BE2C (cell line): ENCODE data around the gene OR6C65.

ENCODE experiments used
- DNase-seq: peaks from one replicate; pipeline ENCODE4 v3.0.0-alpha.2; 2020
- H3K27me3 ChIP-seq: fragments of 250-450 bp; sonication (Bioruptor Pico); 2 replicates; pipeline ENCODE4 v1.5.1; 2020; ENCODE audit warnings: mild to moderate bottlenecking
- H3K36me3 ChIP-seq: fragments of 250-450 bp; sonication (Bioruptor Pico); 2 replicates; pipeline ENCODE4 v1.5.1; 2020; ENCODE audit warnings: mild to moderate bottlenecking
- H3K4me1 ChIP-seq: fragments of 250-450 bp; sonication (Bioruptor Pico); 2 replicates; pipeline ENCODE4 v1.5.1; 2020
- H3K4me3 ChIP-seq: 2 replicates; pipeline ENCODE4 v1.5.1; 2011; ENCODE audit warnings: low read depth, low read length
- H3K9me3 ChIP-seq: fragments of 250-450 bp; sonication (Bioruptor Pico); 2 replicates; pipeline ENCODE4 v1.5.1; 2020
- TF ChIP-seq, protein P1 (sequence below): IDR thresholded peaks from 2 replicates; pipeline ENCODE4 v1.5.1; 2012; ENCODE audit warnings: mild to moderate bottlenecking, low read depth, low read length

OR6C65 gene

DNA sequence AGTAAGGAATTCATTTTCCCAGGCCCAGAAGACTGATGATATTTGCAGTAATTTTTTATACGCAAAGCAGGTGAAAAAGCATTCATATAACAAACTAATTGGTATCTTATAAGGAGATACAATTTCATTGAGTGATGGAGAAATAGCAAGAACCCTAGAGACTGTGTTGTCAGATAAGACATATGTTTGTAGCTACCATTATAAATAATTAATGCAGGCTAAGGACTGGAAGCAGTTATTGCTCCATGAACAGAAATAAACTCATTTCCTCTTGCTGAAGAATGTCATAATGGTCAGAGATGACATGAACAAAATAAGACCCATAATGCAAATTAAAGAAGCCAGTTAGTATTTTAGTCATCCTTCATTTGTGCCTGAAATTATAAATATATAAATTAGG lies 45.0 kb downstream of the OR6C65 start:
- TF ChIP-seq, protein P1, sequence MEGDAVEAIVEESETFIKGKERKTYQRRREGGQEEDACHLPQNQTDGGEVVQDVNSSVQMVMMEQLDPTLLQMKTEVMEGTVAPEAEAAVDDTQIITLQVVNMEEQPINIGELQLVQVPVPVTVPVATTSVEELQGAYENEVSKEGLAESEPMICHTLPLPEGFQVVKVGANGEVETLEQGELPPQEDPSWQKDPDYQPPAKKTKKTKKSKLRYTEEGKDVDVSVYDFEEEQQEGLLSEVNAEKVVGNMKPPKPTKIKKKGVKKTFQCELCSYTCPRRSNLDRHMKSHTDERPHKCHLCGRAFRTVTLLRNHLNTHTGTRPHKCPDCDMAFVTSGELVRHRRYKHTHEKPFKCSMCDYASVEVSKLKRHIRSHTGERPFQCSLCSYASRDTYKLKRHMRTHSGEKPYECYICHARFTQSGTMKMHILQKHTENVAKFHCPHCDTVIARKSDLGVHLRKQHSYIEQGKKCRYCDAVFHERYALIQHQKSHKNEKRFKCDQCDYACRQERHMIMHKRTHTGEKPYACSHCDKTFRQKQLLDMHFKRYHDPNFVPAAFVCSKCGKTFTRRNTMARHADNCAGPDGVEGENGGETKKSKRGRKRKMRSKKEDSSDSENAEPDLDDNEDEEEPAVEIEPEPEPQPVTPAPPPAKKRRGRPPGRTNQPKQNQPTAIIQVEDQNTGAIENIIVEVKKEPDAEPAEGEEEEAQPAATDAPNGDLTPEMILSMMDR: no peak
- Histone ChIP-seq H3K4me1 (no peaks in the 10 kb centered on the region), H3K4me3 (no peak overlapping the region), H3K9me3 (no peaks in the 10 kb centered on the region; the same call in 1 of the 2 replicates), H3K27me3 (no peaks in the 10 kb centered on the region; the same call in 1 of the 2 replicates), H3K36me3 (no peaks in the 10 kb centered on the region)
- DNase-seq: no peak

GRCh38 chr12:55446326-55446725 lies 46.0 kb downstream of the OR6C65 start:
- Histone ChIP-seq H3K4me3 (no peak overlapping the region), H3K9me3 (no peaks in the 10 kb centered on the region), H3K27me3 (no peaks in the 10 kb centered on the region; the same call in 1 of the 2 replicates), H3K4me1 (no peaks in the 10 kb centered on the region), H3K36me3 (no peaks in the 10 kb centered on the region)
- DNase-seq: no peak
- TF ChIP-seq, protein P1: no peak

- TF ChIP-seq, protein P1: no peak
- no peak overlapping the region for H3K4me3 ChIP-seq
- H3K36me3 ChIP-seq: no peaks in the 10 kb centered on the region
- no peaks in the 10 kb centered on the region for H3K27me3 ChIP-seq
- H3K9me3 ChIP-seq: no peaks in the 10 kb centered on the region
- no peak for DNase-seq
- H3K4me1 ChIP-seq: no peaks in the 10 kb centered on the region
Measured at GRCh38 chr12:55448825-55449224, 48.5 kb downstream of the OR6C65 start.
